IMR-90 (cell line): ENCODE measurements around the gene PIM1. TPM values are rescaled to one million over a fixed set of nuclear protein-coding genes. Genes with fewer than 3 reads are reported as not detected.

ENCODE experiments used
- ATAC-seq: fragments of 200-7000 bp; cut with Tn5 transposase; 2 replicates; pipeline ENCODE4 v1.9.1; 2020; ENCODE audit warnings: low read depth, mild to moderate bottlenecking, moderate library complexity
- BruUV-seq: library from RNA; stranded (reverse); fragments of 400-500 nt; replicated peaks from 2 replicates; lab custom pipeline; 2021; lab: Mats Ljungman, UMichigan
- CTCF ChIA-PET: fragments of 300-600 bp; formaldehyde crosslinking; extraction: SDS; loops from one replicate; lab custom pipeline; 2021; ENCODE audit warnings: antibody characterized with exemption; lab: Yijun Ruan, JAX
- POLR2A ChIA-PET: fragments of 300-600 bp; sonication (Branson Sonifier 250); formaldehyde crosslinking; loops from one replicate; lab custom pipeline; 2022; ENCODE audit warnings: antibody characterized with exemption; ENCODE audit not compliant: unreplicated experiment; lab: Charles Lee
- DNase-seq: peaks from one replicate; pipeline ENCODE4 v3.0.0; 2013
- H2AFZ ChIP-seq: replicated peaks from 2 replicates; pipeline ENCODE3; 2013; ENCODE audit warnings: low read length, mild to moderate bottlenecking; ENCODE audit not compliant: poor library complexity
- H2AK5ac ChIP-seq: 2 replicates; pipeline ENCODE4 v1.6.1; 2013; ENCODE audit warnings: low read depth, low read length, inconsistent platforms
- H2AK9ac ChIP-seq: replicated peaks from 2 replicates; pipeline ENCODE3; 2013; ENCODE audit warnings: mild to moderate bottlenecking, low read depth, low read length, moderate library complexity; ENCODE audit not compliant: poor library complexity
- H2BK120ac ChIP-seq: 2 replicates; pipeline ENCODE4 v1.6.1; 2013; ENCODE audit warnings: low read depth, low read length, inconsistent platforms
- H2BK15ac ChIP-seq: 3 replicates; pipeline ENCODE4 v1.6.1; 2013; ENCODE audit warnings: low read depth, low read length, inconsistent platforms
- H2BK20ac ChIP-seq: 2 replicates; pipeline ENCODE4 v1.6.1; 2013; ENCODE audit warnings: low read depth, mild to moderate bottlenecking, inconsistent platforms, low read length, moderate library complexity
- H2BK5ac ChIP-seq: 2 replicates; pipeline ENCODE4 v1.6.1; 2013; ENCODE audit warnings: mild to moderate bottlenecking, low read depth, low read length, inconsistent platforms; ENCODE audit not compliant: poor library complexity, severe bottlenecking
- H3K14ac ChIP-seq: replicated peaks from 2 replicates; pipeline ENCODE4 v1.6.1; 2013; ENCODE audit warnings: low read depth, low read length, inconsistent platforms
- H3K18ac ChIP-seq: 2 replicates; pipeline ENCODE4 v1.6.1; 2013; ENCODE audit warnings: low read depth, low read length, control low read depth
- H3K23ac ChIP-seq: 2 replicates; pipeline ENCODE4 v1.6.1; 2013; ENCODE audit warnings: low read depth, low read length, inconsistent platforms
- H3K27ac ChIP-seq: 2 replicates; pipeline ENCODE4 v1.5.1; 2013; ENCODE audit warnings: mild to moderate bottlenecking, control low read depth, low read length; ENCODE audit not compliant: insufficient read depth
- H3K27me3 ChIP-seq: 2 replicates; pipeline ENCODE4 v1.6.1; 2013; ENCODE audit warnings: low read length; ENCODE audit not compliant: control insufficient read depth, insufficient read depth
- H3K36me3 ChIP-seq: 2 replicates; pipeline ENCODE4 v1.6.1; 2013; ENCODE audit warnings: low read length, mixed read lengths; ENCODE audit not compliant: control insufficient read depth, insufficient read depth
- H3K4ac ChIP-seq: 2 replicates; pipeline ENCODE4 v1.6.1; 2013; ENCODE audit warnings: low read depth, low read length, inconsistent platforms
- H3K4me1 ChIP-seq: 2 replicates; pipeline ENCODE4 v1.6.1; 2013; ENCODE audit warnings: low read length, mixed read lengths; ENCODE audit not compliant: control insufficient read depth, insufficient read depth
- H3K4me2 ChIP-seq: 2 replicates; pipeline ENCODE4 v1.6.1; 2013; ENCODE audit warnings: low read depth, mild to moderate bottlenecking, control low read depth, low read length, moderate library complexity
- H3K4me3 ChIP-seq: 2 replicates; pipeline ENCODE4 v1.5.1; 2013; ENCODE audit warnings: low read depth, mild to moderate bottlenecking, control low read depth, low read length, moderate library complexity; ENCODE audit not compliant: insufficient read depth
- H3K56ac ChIP-seq: 2 replicates; pipeline ENCODE4 v1.6.1; 2013; ENCODE audit warnings: low read length, inconsistent platforms; ENCODE audit not compliant: insufficient read depth; ENCODE audit errors: extremely low read depth
- H3K79me1 ChIP-seq, 2 experiments: 2 replicates each; pipeline ENCODE4 v1.6.1; 2013; ENCODE audit warnings: low read length in 2 of 2, inconsistent platforms in 1 of 2, low read depth in 1 of 2
- H3K9ac ChIP-seq: 2 replicates; pipeline ENCODE4 v1.6.1; 2013; ENCODE audit warnings: low read depth, low read length, control low read depth
- H3K9me1 ChIP-seq: 2 replicates; pipeline ENCODE4 v1.6.1; 2013; ENCODE audit warnings: low read length, inconsistent platforms; ENCODE audit not compliant: insufficient read depth
- H3K9me3 ChIP-seq: 2 replicates; pipeline ENCODE4 v1.6.1; 2013; ENCODE audit warnings: low read length; ENCODE audit not compliant: control insufficient read depth, insufficient read depth
- H4K20me1 ChIP-seq: 2 replicates; pipeline ENCODE4 v1.6.1; 2013; ENCODE audit warnings: low read length, inconsistent platforms; ENCODE audit not compliant: insufficient read depth
- H4K5ac ChIP-seq: 2 replicates; pipeline ENCODE4 v1.6.1; 2013; ENCODE audit warnings: mild to moderate bottlenecking, low read depth, low read length, control low read depth
- H4K8ac ChIP-seq, 2 experiments: 2 replicates each; pipeline ENCODE4 v1.6.1; 2013; ENCODE audit warnings: low read depth in 2 of 2, low read length in 2 of 2, control low read depth in 1 of 2, inconsistent platforms in 1 of 2
- H4K91ac ChIP-seq: 2 replicates; pipeline ENCODE4 v1.6.1; 2013; ENCODE audit warnings: low read depth, low read length, inconsistent platforms; ENCODE audit not compliant: insufficient read depth
- BHLHE40 ChIP-seq: fragments of 150-350 bp; IDR thresholded peaks from 2 replicates; pipeline ENCODE4 v1.6.1; 2016; ENCODE audit warnings: mild to moderate bottlenecking, low read depth, low read length
- CHD1 ChIP-seq: IDR thresholded peaks from 2 replicates; pipeline ENCODE4 v1.6.1; 2012; ENCODE audit warnings: low read depth, low read length, improper control_type of control experiment
- MAFK ChIP-seq: IDR thresholded peaks from 2 replicates; pipeline ENCODE4 v1.6.1; 2012; ENCODE audit warnings: low read depth, low read length, improper control_type of control experiment
- MAZ ChIP-seq: IDR thresholded peaks from 2 replicates; pipeline ENCODE4 v1.6.1; 2012; ENCODE audit warnings: low read depth, mild to moderate bottlenecking, low read length, improper control_type of control experiment, moderate library complexity, borderline replicate concordance
- MXI1 ChIP-seq: IDR thresholded peaks from 2 replicates; pipeline ENCODE4 v1.6.1; 2012; ENCODE audit warnings: low read depth, mild to moderate bottlenecking, low read length, moderate library complexity, borderline replicate concordance
- NFE2L2 ChIP-seq: fragments of 150-350 bp; IDR thresholded peaks from 2 replicates; pipeline ENCODE4 v1.6.1; 2016; ENCODE audit warnings: low read depth, mild to moderate bottlenecking, low read length
- RFX5 ChIP-seq: IDR thresholded peaks from 2 replicates; pipeline ENCODE4 v1.8.0; 2012; ENCODE audit warnings: low read depth, mild to moderate bottlenecking, low read length, moderate library complexity
- WGBS, 2 experiments: methylation state at CpG; one replicate each; pipeline versions ENCODE4 v1.1.5 to v1.1.7; 2013; ENCODE audit warnings: missing lambda C conversion rate in 2 of 2; ENCODE audit not compliant: insufficient read length in 1 of 2; ENCODE audit errors: extremely low coverage in 2 of 2; 5-methylcytosine and 5-hydroxymethylcytosine counted together
- dilution Hi-C: fragments of 300-500 bp; cut with HindIII; formaldehyde crosslinking; loops from one replicate; pipeline ENCODE4 v1.14.3; 2018; ENCODE audit warnings: low sequenced_read_pairs; ENCODE audit not compliant: unreplicated experiment
- in situ Hi-C: fragments of 300-500 bp; cut with MboI; formaldehyde crosslinking; loops from 3 replicates; pipeline ENCODE4 v1.14.3; 2019; ENCODE audit warnings: low sequenced_read_pairs, inconsistent platforms, mixed read lengths
- intact Hi-C: fragments of 100-400 bp; cut with micrococcal nuclease; formaldehyde crosslinking; loops from 2 replicates; pipeline ENCODE4 v1.10.0; 2022
- polyA plus RNA-seq, 3 experiments: library from polyadenylated mRNA; depleted of rRNA; stranded (reverse); fragments of >200 nt; gene quantifications; 2 replicates each; pipeline ENCODE4 v1.2.3, GENCODE V29; 2012; ENCODE audit warnings: low replicate concordance in 1 of 3
- total RNA-seq: library from RNA; depleted of rRNA; stranded (reverse); fragments of >200 nt; gene quantifications from 2 replicates; pipeline ENCODE4 v1.2.3, GENCODE V29; 2012
- TF ChIP-seq, protein P1 (sequence below): fragments of 150-350 bp; IDR thresholded peaks from 2 replicates; pipeline ENCODE4 v1.6.1; 2017; ENCODE audit warnings: mild to moderate bottlenecking, antibody characterized with exemption, low read length, low read depth

Gene PIM1
- total and polyA plus RNA-seq, 2 of the 4 experiments (the other 2 are of a cell fraction): 7.2 to 18.5 TPM

GRCh38 chr6:37158508-37158907, 11.4 kb upstream of the PIM1 start:
- H4K8ac ChIP-seq: no peak overlapping the region
- no peaks in the 10 kb centered on the region for H3K36me3 ChIP-seq
- no TSS peak for BruUV-seq
- H4K20me1 ChIP-seq: no peaks in the 10 kb centered on the region
- WGBS, 2 experiments: 96% methylated on average over 4 of the region's 6 CpGs; no CpG with 5 or more reads in 1 of the 2 experiments
- no peak overlapping the region for H2AK9ac ChIP-seq
- no peak overlapping the region for H3K4me3 ChIP-seq
- H3K56ac ChIP-seq: no peak overlapping the region
- no peaks in the 10 kb centered on the region for H3K27me3 ChIP-seq
- H3K79me1 ChIP-seq: no peaks in the 10 kb centered on the region
- H3K9me3 ChIP-seq: no peaks in the 10 kb centered on the region
- H3K9ac ChIP-seq: no peak overlapping the region
- in situ Hi-C loops (no loop called here), intact Hi-C loops (no loop called here), dilution Hi-C loops (no loop called here)
- H4K5ac ChIP-seq: no peak overlapping the region
- H3K9me1 ChIP-seq: no peaks in the 10 kb centered on the region
- DNase-seq (no peak), ATAC-seq (no peak)
- H2BK5ac ChIP-seq: no peak overlapping the region
- no peak overlapping the region for H2AFZ ChIP-seq
- H3K23ac ChIP-seq: no peak overlapping the region
- ChIA-PET POLR2A (no interaction called here), CTCF (no interaction called here)
- no peak overlapping the region for H2BK20ac ChIP-seq
- H3K27ac ChIP-seq: no peak overlapping the region
- H2BK15ac ChIP-seq: no peak overlapping the region
- no peak overlapping the region for H3K4ac ChIP-seq
- no peak overlapping the region for H4K91ac ChIP-seq
- H3K14ac ChIP-seq: no peak overlapping the region
- no peak overlapping the region for H2BK120ac ChIP-seq
- no peak for TF ChIP-seq BHLHE40
- TF ChIP-seq NFE2L2: no peak
- TF ChIP-seq MXI1: no peak
- no peak for TF ChIP-seq CHD1
- no peak for TF ChIP-seq MAFK
- no peak for TF ChIP-seq RFX5
- TF ChIP-seq, protein P1, sequence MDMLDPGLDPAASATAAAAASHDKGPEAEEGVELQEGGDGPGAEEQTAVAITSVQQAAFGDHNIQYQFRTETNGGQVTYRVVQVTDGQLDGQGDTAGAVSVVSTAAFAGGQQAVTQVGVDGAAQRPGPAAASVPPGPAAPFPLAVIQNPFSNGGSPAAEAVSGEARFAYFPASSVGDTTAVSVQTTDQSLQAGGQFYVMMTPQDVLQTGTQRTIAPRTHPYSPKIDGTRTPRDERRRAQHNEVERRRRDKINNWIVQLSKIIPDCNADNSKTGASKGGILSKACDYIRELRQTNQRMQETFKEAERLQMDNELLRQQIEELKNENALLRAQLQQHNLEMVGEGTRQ: no peak
- TF ChIP-seq MAZ: no peak
- H3K18ac ChIP-seq: no peak overlapping the region
- H3K4me2 ChIP-seq: no peak overlapping the region
- no peak overlapping the region for H2AK5ac ChIP-seq
- peaks cover 4% of the 10 kb centered on the region for H3K4me1 ChIP-seq
